ENCODE data around the gene SLC38A1.

GRCh38 chr12:46233423-46233822 lies 35.4 kb downstream of the SLC38A1 start:
- TF ChIP-seq YY1 (IDR thresholded peaks at IDR 0.05; ENCODE audit: insufficient read depth, insufficient read length) (no peak), SUZ12 (IDR thresholded peaks at IDR 0.05; ENCODE audit: extremely low read depth, insufficient read depth, insufficient read length) (no peak)
